Mucosa of gallbladder (tissue), 1 donor: ENCODE results near the gene IBA57. TPM values are rescaled to one million over a fixed set of nuclear protein-coding genes. Genes with fewer than 3 reads are reported as not detected.
"Not testable (repeated sequence)": the region's sequence is repeated elsewhere in the genome, so short reads cannot be mapped to it uniquely, and the experiment has no call there.

Source experiments
- DNase-seq: peaks from one replicate; pipeline ENCODE4 v3.0.0-alpha.2; 2020; ENCODE audit warnings: low spot score
- total RNA-seq: library from RNA; stranded (reverse); gene quantifications from one replicate; pipeline ENCODE4 v1.2.1, GENCODE V29; 2021
- donor health status: DM: no; HTN: no; CAD: no.

IBA57 gene
- total RNA-seq, 1 donor from 2014 or later: 12.8 TPM

- DNase-seq: no peak
These were observed 7.3 kb downstream of the IBA57 start for GRCh38 chr1:228172591-228173527.

DNA sequence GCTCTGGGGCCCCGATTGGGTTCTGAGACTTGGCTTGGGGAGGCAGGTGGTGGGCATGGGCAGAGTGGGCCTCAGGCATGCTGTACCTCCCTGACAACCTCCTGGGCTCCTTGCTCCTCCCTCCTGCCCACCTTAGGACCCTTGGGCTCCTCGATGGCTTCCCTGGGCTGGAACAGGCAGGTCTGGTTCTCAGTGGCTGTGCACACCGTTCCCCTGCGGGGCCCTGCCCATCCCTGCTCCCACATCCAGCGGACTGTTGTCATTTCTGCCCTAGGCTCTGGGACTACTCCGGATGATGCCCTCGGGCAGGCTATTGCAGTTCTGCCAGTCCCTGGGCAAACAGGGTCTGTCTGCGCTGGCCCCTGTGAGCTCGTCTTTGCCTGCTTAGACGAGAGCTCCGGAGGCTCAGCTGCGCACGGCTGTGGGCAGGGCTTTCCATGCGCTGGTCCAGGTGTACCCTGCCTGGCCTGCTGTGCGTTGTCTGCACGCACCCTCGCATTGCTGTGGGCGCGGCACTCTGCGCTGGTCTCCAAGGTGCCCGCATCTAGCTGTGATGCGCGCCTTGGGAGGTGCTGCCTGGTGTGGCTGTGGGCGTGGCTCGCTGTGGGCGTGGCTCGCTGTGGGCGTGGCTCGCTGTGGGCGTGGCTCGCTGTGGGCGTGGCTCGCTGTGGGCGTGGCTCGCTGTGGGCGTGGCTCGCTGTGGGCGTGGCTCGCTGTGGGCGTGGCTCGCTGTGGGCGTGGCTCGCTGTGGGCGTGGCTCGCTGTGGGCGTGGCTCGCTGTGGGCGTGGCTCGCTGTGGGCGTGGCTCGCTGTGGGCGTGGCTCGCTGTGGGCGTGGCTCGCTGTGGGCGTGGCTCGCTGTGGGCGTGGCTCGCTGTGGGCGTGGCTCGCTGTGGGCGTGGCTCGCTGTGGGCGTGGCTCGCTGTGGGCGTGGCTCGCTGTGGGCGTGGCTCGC is 8.2 kb downstream of the IBA57 start:
- not testable (repeated sequence) for DNase-seq

DNA sequence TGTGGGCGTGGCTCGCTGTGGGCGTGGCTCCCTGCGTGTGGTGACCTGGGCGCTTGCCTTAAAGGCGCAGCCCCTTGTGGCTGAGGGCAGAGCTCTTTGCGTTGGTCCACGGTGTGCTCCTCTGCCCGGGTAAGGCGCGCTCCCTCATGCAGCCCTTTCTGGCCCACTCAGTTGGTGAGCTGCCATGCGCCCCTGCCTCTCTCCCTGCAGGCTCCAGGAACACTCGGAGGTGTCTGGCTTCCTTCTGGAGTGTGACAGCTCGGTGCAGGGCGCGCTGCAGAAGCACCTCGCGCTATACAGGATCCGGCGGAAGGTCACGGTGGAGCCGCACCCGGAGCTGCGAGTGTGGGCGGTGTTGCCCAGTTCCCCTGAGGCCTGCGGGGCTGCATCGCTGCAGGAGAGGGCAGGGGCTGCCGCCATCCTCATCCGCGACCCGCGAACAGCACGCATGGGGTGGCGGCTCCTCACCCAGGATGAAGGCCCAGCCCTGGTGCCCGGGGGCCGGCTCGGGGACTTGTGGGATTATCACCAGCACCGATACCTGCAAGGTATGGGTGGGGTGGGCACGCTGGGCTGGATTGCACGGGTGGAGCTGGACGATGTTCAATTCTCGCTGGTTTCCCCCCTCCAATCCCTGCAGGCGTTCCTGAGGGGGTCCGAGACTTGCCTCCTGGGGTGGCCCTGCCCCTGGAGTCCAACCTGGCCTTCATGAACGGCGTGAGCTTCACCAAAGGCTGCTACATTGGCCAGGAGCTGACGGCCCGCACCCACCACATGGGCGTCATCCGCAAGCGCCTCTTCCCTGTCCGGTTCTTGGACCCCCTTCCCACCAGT is 9.1 kb downstream of the IBA57 start:
- DNase-seq: no peak

GRCh38 chr1:228175316-228176023 is 9.9 kb downstream of the IBA57 start:
- DNase-seq: no peak

- no peak for DNase-seq
These were observed 10.4 kb downstream of the IBA57 start for GRCh38 chr1:228176024-228176395.

- no peak for DNase-seq
These were observed 11.0 kb downstream of the IBA57 start for GRCh38 chr1:228176461-228177182.

DNA sequence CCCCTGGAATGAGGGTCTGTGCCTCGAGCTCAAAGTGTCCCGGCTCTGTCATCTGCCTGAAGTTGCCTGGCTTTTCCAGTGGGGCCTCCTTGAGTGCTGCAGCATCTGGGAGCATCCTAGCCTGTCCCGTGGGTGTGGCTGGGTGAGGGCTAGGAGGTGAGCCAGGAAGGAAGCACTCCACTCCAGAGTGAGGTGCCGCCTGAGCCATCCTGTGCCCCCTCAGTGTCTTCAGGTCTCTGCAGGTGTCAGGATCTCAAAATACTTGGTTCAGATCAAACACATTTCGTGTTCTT is 11.5 kb downstream of the IBA57 start:
- DNase-seq: no peak

DNA sequence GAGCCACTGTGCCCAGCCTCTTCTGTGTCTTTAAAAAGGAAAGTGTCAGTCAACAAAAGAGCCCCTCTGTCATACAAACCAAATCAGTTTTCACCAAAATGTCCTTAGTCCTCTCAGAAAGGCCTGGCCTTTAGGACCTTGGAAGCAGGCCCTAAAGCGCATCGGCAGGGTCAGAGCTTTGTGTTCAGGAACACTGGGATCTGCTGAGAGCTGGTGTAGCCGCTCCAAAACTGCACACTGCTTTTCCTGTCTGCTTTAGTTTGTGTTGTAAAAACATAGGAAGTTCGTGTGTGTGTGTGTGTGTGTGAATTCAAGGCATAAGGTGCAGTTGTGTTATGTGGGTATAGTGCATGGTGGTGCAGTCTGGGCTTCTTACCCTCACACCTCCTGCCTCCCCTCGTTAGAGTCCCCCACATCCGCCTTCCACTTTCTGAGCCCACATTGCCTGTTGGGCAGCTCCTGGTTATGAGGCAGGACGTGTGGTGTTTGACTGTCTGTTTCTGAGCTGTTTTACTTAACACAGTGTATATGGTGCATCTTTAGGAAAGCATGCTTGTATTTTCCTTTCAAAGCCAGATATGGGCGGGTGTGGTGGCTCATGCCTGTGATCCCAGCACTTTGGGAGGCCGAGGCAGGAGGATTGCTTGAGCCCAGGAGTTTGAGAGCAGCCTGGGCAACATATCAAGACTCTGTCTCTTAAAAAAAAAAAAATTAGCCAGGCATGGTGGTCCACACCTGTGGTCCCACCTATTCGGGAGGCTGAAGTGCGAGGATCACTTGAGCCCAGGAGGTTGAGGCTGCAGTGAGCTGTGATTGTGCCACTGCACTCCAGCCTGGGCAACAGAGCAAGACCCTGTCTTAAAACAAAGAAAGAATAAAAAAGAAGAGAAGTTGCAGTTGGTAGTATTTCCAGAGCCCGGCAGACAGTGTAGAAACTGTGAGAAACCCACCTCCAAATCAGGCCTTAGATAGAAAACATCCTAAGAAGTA is 12.4 kb downstream of the IBA57 start:
- no peak for DNase-seq

GRCh38 chr1:228178737-228179684 is 13.4 kb downstream of the IBA57 start:
- DNase-seq: no peak

- DNase-seq: no peak
These were observed 14.8 kb downstream of the IBA57 start for GRCh38 chr1:228180271-228180958.

DNA sequence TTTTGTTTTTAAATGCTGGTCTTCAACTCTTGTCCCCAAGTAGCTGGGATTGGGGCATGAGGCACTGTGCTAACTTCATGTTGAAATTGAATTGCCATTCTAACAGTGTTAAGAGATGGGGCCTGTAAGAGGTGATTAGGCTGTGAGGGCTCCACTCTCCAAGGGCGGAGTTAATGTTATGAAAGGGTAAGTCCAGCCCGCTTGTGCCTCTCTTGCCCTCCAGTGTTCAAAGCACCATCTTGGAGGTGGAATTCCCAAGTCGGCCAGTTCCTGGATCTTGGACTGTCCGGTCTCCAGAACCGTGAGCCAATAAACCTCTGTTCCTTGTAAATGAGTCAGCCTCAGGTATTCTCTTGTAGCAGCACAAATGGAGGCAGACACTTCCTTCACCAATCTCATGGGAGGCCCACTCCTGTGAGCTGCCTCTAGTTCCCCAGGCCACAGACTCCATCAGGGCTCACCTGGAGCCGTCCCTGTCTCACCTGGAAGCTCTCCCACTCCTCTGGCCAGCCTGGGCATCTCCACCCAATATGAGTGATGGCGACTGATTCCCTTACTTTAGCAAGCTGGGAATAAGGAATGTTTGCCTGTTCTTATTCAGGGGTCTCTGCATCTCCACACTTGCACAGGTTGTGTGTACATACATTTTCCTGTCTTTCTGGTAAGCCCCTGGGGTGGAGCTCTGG is 15.5 kb downstream of the IBA57 start:
- DNase-seq: no peak

- no peak for DNase-seq
These were observed 16.0 kb downstream of the IBA57 start for GRCh38 chr1:228181645-228182034.

GRCh38 chr1:228182296-228183030 is 16.9 kb downstream of the IBA57 start:
- DNase-seq: no peak

DNA sequence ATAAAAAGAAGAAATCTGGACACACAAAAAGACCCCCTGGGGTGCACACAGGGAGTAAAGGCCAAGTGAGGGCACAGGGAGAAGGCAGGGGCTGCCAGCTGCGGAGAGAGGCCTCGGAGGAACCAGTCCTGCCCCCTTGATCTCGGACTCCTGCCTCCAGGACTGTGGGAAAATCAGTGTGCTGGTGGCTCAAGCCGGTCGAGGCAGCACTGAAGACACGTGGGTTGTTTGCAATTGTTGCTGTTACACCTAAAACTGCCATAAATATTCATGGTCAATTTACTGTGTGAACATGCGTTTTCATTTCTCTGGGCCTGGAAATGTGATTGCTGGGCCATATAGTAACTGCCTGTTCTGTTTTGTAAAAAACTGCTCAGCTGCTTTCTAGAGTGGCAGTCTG is 18.5 kb downstream of the IBA57 start:
- DNase-seq: no peak

DNA sequence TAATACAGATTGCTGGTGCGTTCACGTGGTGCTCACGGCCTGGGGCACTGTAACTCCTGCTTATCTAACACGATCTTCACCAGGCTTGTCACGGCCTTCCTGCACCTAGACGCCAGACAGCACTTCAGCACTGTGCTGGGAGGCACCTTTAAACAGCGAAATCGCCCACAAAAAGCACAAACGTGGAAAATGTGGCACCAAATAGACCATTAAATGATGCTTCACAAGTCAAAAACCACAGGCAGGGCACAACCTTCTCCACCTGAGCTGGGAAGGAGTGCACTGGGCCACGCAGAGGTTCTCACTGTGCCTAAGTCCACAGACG is 20.0 kb downstream of the IBA57 start:
- no peak for DNase-seq

DNA sequence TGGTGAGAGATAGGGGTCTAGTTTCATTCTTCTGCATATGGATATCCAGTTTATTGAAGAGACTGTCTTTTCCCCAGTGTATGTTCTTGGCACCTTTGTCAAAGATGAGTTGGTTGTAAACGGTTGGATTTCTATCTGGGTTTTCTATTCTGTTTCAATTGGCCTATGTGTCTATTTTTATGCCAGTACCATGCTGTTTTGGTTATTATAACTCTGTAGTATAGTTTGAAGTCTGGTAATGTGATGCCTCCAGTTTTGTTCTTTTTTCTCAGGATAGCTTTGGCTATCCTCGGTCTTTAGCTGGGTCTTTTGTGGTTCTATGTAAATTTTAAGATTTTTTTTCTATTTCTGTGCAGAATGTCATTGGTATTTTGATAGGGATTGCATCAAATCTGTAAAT is 22.6 kb downstream of the IBA57 start:
- DNase-seq: not testable (repeated sequence)
